Measurements from ENCODE around the gene NGEF.

Gene NGEF

DNA sequence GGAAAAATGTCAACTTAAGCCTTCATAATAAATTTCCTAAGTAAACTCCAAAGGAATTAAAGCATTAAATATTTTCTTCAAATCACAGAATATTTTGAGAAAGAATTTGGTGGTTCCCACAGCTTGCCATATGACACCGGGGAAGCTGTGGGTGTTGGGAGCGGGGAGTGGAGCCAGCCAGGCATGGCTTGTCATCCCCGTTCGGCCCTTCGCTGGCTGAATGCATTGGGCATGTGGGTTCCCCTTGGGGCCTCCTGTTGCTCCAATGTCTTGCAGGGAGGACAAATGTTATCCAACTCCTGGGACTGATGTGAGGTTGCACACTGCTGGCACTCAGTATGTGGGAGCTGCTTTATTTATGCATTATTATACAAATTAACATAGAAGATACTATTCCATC is 18.6 kb downstream of the NGEF start:
- H3K4me3 ChIP-seq (ENCODE audit: low read depth in 1 of 2, low read length in 2 of 2) = no peak overlapping the region
- H4K20me1 ChIP-seq (ENCODE audit: insufficient read depth, low read length) = no peaks in the 10 kb centered on the region
- H3K79me2 ChIP-seq (ENCODE audit: insufficient read depth, low read length) = no peaks in the 10 kb centered on the region
- no peaks in the 10 kb centered on the region for H3K27me3 ChIP-seq (ENCODE audit: insufficient read depth, low read length, poor library complexity)
- H3K4me2 ChIP-seq (ENCODE audit: insufficient read depth, low read length) = no peak overlapping the region
- H3K9ac ChIP-seq (ENCODE audit: low read depth, low read length) = no peak overlapping the region
- no peaks in the 10 kb centered on the region for H3K4me1 ChIP-seq (ENCODE audit: insufficient read depth, low read length)
- H3K9me3 ChIP-seq (ENCODE audit: insufficient read depth, low read length, severe bottlenecking) = no peaks in the 10 kb centered on the region
- no peak for ATAC-seq (ENCODE audit: insufficient read depth, low read depth)
- no peak overlapping the region for H2AFZ ChIP-seq (ENCODE audit: low read depth, low read length)
- H3K27ac ChIP-seq (ENCODE audit: low read length) = no peak overlapping the region
- DNase-seq = no peak
- TF ChIP-seq CTCF (IDR thresholded peaks at IDR 0.05; ENCODE audit: borderline replicate concordance, extremely low read depth, low read length, poor library complexity, severe bottlenecking) (no peak), EZH2 (IDR thresholded peaks at IDR 0.05; ENCODE audit: borderline replicate concordance, low read depth, low read length, severe bottlenecking) (no peak)
- no peaks in the 10 kb centered on the region for H3K36me3 ChIP-seq (ENCODE audit: insufficient read depth, low read length)

- Histone ChIP-seq H3K9ac (ENCODE audit: low read depth, low read length) (no peak overlapping the region), H3K27me3 (ENCODE audit: insufficient read depth, low read length, poor library complexity) (peaks cover 3% of the 10 kb centered on the region), H3K36me3 (ENCODE audit: insufficient read depth, low read length) (no peaks in the 10 kb centered on the region), H3K4me1 (ENCODE audit: insufficient read depth, low read length) (no peaks in the 10 kb centered on the region), H3K27ac (ENCODE audit: low read length) (no peak overlapping the region), H3K9me3 (ENCODE audit: insufficient read depth, low read length, severe bottlenecking) (no peaks in the 10 kb centered on the region), H3K4me3 (ENCODE audit: low read depth in 1 of 2, low read length in 2 of 2) (no peak overlapping the region), H2AFZ (ENCODE audit: low read depth, low read length) (no peak overlapping the region), H4K20me1 (ENCODE audit: insufficient read depth, low read length) (no peaks in the 10 kb centered on the region), H3K4me2 (ENCODE audit: insufficient read depth, low read length) (no peak overlapping the region), H3K79me2 (ENCODE audit: insufficient read depth, low read length) (no peaks in the 10 kb centered on the region)
- TF ChIP-seq EZH2 (IDR thresholded peaks at IDR 0.05; ENCODE audit: borderline replicate concordance, low read depth, low read length, severe bottlenecking) (no peak), CTCF (IDR thresholded peaks at IDR 0.05; ENCODE audit: borderline replicate concordance, extremely low read depth, low read length, poor library complexity, severe bottlenecking) (no peak)
- ATAC-seq (ENCODE audit: insufficient read depth, low read depth) (no peak), DNase-seq (no peak)
These were observed 19.7 kb downstream of the NGEF start for GRCh38 chr2:232993231-232993821.

DNA sequence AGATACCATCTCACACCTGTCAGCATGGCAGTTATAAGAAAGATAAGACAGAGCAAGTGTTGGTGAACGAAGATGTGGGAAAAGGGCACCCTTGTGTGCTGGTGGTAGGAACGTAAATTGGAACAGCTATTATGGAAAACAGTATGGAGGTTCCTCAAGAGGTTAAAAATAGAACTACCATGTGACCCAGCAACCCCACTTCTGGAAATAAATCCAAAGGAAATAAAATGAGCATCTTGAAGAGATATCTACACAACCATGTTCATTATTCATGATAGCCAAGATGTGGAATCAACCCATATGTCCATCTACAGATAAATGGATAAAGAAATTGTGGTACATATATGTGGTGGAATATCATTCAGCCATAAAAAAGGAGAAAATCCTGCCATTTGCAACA is 26.9 kb downstream of the NGEF start:
- Histone ChIP-seq H3K79me2 (ENCODE audit: insufficient read depth, low read length) (no peaks in the 10 kb centered on the region), H3K4me2 (ENCODE audit: insufficient read depth, low read length) (no peak overlapping the region), H3K9ac (ENCODE audit: low read depth, low read length) (no peak overlapping the region), H3K36me3 (ENCODE audit: insufficient read depth, low read length) (no peaks in the 10 kb centered on the region), H4K20me1 (ENCODE audit: insufficient read depth, low read length) (no peaks in the 10 kb centered on the region), H3K27ac (ENCODE audit: low read length) (no peak overlapping the region), H2AFZ (ENCODE audit: low read depth, low read length) (no peak overlapping the region), H3K4me1 (ENCODE audit: insufficient read depth, low read length) (no peaks in the 10 kb centered on the region), H3K9me3 (ENCODE audit: insufficient read depth, low read length, severe bottlenecking) (no peaks in the 10 kb centered on the region), H3K4me3 (ENCODE audit: low read depth in 1 of 2, low read length in 2 of 2) (no peak overlapping the region), H3K27me3 (ENCODE audit: insufficient read depth, low read length, poor library complexity) (peaks cover 4% of the 10 kb centered on the region)
- no peak for TF ChIP-seq CTCF (IDR thresholded peaks at IDR 0.05; ENCODE audit: borderline replicate concordance, extremely low read depth, low read length, poor library complexity, severe bottlenecking)
- no peak for TF ChIP-seq EZH2 (IDR thresholded peaks at IDR 0.05; ENCODE audit: borderline replicate concordance, low read depth, low read length, severe bottlenecking)
- ATAC-seq (ENCODE audit: insufficient read depth, low read depth) (no peak), DNase-seq (no peak)
